Activated effector memory CD4-positive, alpha-beta T cell treated with Interleukin-2 at 50 U/mL for 16 hours (primary cell): ENCODE measurements around the gene WBP2.
"Not testable (repeated sequence)": the region's sequence is repeated elsewhere in the genome, so short reads cannot be mapped to it uniquely, and the experiment has no call there.

ENCODE experiments used
- DNase-seq: peaks from one replicate; pipeline ENCODE4 v3.0.0-alpha.2; 2020

The WBP2 gene

DNA sequence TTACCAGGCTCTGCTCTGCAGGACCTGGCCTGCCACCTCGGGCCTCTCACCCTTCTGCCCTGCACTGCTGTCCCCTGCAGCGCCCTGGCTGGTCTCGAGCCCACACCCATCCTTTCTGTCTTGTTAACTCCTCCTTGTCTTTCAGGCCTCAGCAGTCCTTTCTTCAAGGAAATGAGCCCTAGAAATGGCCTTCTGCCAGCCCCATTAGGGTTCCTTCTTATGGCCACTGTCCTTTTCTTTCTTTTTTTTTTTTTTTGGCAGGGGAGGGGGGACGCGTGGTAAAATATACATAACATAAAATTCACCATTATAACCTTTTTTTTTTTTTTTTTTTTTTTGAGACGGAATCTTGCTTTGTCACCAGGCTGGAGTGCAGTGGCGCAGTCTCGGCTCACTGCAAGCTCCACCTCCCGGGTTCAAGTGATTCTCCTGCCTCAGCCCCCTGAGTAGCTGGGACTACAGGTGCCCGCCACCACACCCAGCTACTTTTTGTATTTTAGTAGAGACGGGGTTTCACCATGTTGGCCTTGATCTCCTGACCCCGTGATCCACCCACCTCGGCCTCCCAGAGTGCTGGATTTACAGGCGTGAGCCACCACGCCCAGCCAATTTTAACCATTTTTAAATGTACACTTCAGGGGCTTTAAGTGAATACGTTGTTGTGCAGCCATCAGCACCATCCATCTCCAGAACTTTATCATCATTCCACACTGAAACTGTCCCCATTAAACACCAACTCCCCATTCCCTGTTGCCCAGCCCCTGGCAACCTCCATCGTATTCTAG, 10.5 kb upstream of the WBP2 start:
- DNase-seq: not testable (repeated sequence)

DNA sequence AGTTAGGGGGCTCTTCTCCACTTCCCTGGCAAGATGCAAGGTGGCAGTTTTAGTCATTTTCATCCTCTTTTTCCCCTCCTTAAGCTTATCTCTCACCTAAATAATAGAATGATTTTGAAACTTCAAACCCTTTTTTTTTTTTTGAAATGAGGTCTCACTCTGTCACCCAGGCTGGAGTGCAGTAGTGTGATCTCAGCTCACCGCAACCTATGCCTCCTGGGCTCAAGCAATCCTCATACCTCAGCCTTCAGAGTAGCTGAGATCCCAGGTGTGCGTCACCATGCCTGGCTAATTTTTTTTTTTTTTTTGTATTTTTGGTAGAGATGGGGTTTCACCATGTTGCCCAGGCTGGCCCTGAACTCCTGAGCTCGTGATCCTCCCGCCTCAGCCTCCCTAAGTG, 9.8 kb upstream of the WBP2 start:
- DNase-seq: not testable (repeated sequence)

DNA sequence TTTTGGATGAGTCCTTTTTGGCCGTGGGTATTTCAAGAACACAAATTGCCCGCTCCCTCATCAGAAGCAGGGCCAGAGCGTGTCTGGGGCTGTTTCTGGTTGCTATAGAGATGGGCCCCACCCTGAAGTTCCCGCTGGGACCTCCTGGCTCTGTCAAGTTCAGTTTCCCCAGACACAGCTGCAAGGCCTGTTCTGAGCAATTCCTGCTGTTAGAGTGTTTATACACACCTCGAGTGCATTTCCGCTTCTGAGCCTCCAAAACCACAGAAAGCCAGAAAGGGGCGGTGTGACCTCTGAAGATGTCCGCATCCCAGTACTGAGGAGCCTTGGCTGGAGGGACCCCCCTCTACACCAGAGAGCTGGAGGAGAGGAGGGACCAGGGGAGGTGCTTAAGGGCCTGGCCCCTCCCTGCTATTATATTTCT, 9.3 kb upstream of the WBP2 start:
- DNase-seq: peak; percentile 30

DNA sequence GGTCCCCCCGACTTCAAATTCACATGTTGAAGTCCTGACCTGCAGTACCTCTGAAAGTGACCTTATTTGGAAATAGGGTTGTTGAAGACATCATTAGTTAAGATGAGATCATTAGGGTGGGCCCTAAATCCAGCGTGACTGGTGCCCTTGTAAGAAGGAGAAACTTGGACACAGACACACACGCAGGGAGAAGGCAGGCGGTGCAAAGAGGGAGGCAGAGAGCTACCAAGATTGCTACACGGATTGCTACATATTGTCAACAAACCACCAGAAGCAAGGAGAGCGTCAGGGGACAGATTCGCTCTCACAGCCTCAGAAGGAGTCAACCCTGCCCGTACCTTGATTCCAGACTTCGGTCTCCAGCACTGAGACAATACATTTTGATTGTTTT, 6.8 kb upstream of the WBP2 start:
- DNase-seq: no peak

DNA sequence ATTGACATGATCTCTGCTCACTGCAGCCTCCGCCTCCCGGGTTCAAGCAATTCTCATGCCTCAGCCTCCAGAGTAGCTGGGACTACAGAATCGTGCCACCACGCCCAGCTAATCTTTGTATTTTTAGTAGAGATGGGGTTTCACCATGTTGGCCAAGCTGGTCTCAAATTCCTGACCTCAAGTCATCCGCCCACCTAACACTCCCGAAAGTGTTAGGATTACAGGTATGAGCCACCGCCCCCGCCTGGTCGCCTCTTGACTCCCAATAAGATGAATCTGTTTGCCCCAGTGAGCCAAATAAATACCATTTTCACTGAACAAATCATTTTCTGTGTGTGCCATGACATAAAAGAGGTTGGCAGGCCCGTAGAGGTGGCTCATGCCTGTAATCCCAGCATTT, 4.2 kb upstream of the WBP2 start:
- DNase-seq: not testable (repeated sequence)

DNA sequence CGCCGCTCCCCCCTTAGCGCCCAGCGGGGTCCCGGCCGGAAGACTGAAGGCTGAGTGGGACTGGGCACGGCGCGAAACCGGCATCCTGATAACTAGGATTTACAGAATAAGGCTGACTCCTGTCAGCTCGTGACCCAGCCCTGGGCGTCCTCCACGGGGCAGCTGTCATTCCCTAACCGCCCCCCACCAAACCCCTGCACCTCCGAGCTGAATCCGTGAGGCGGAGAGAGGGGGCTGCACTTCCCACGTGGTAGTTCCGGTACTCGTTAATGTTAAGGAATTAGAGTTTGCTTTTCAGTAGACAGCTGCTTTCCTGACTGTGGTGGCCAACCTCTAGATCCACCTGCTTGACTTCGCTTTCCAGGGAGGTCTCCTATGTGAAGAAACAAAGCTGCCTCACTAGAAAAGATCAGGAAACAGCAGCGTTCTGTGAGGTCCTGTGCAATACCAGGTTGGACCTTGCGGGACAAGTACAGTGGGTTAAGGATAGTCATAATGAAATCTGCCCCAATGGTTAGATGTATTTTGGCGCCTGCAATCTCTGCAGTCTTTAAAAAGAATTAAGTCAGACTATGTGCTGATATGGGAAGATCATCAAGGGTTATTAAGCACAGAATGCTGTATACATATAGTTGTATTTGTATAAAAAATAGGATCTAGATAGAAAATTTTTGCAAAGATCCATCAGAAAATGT, 1.1 kb upstream of the WBP2 start:
- no peak for DNase-seq

DNA sequence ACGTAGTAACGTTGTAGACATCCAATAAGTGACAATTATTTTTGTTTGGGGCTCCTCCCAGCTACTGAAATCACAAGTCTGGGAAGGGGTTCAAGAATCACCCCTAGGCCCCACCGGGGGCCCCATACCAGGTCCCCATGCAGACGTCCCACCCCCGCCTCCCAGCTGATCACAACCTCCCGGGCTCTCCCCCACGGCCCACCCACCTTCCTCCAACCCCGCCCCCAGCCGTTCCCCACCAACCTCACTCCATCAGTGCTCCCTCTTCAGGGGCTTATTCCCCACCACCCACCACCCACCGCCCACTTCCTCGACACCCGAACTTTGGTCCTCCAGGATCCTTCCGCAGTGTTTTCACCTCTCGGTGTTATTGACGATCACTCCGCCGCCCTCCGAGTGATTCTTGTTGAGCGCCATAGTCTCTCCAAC, 240 bp downstream of the WBP2 start:
- DNase-seq: no peak

DNA sequence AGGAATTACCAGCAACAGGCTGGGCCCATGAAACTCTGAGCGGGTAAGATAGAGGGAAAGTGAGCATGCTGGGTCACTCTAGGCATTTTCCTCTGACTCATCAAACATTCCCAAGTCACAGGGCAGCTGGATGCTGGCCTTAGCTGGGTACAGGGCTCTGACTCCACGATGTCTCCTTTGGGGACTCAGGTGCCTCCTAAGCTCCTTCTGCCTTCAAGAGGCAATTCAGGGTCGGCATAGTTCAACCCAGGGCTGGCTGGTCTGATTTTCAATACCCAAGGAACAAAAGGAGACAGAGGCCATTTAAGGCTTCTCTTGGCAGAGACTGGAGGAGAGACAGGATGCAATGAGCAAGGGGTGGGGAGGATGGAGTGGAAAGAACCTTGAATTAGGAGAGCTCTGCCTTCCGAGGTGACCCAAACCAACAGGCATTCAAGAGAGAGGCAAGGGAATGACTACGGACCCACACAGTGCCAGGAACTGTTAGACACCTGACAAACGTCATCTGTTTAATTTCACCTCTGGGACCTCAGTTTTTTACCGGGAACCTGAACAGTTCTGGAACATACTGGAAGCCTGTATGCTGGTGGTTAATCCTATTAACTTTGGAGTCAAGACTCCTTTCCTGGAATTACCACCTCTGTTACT, 910 bp downstream of the WBP2 start:
- DNase-seq: no peak

DNA sequence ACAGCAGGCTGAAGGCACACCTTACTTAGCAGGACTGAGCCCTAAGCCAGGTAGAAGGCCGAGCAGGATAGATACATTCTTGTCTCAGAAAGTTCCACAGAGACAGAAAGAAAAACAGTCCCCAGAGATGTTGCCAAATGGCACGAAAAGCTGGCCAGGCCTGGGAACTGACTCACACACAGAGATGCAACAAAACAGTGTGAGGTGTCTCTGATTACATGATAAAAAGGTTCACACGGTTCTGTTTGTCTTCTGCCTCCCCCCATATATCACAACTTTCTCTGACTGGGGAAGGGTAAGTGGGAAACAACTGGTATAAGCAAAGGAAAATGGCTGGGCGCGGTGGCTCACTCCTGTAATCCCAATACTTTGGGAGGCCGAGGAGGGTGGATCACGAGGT, 1.7 kb downstream of the WBP2 start:
- no peak for DNase-seq

DNA sequence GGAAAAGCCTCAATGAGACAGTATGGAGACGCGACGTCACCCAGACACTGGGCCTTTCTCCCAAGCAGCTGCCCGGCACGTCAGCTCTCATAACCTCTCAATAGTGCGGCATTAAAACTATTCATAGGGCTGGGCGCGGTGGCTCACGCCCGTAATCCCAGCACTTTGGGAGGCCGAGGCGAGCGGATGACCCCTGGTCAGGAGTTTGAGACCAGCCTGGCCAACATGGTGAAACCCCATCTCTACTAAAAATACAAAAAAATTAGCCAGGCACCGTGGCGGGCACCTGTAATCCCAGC, 3.5 kb downstream of the WBP2 start:
- not testable (repeated sequence) for DNase-seq

DNA sequence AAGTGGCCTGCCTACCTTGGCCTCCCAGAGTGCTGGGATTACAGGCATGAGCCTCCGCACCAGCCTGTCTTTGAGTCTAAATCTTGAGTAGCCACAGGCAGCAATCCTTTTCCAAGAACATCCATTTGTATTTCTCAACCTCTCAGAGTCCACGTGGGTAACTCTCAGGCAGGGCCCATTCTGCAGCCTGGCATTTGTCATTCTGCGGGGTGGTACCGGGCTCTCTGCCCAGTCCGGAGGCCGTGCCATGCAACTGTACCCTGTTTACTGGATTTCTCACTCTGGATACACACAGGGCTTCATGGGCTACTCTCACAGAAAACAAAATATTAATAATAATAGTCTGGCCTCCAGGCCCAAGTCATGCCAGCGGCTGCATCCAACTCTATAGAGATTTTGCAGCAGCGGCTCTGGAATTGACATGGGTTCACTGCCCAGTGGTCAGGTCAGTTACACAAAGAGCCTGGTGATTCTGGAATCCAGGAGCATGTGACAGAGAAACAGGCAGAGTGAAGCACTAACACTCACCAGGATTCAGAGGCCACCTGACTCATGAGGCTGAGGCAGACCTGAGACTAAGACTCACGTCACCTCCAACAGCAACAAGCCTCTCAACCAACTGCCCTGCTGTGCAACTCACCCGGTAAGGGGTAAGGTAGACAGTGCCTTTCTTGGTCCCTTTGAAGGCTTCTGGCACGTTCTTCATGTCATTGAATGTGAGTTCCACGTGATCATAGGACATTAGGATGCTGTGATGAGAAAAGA, 4.0 kb downstream of the WBP2 start:
- DNase-seq: no peak

DNA sequence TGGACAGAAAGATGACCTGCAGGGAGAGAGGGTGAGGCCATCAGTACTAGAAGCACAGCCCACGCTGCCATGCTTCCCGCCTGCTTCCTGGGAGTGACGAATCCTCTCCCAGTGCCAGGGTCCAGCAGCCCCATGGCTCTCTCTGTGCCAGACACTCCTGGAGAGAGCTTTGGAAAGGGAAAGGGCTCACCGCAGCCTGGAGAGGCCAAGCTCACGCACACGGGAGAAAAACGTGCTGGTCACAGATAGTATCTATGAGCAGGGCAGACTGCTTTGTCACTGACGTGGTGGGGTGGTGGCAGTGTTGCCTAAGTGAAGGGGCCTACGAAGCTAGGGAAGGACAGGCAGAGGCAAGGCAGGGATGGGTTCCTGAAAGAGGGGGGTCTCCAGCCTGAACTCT, 5.4 kb downstream of the WBP2 start:
- no peak for DNase-seq

DNA sequence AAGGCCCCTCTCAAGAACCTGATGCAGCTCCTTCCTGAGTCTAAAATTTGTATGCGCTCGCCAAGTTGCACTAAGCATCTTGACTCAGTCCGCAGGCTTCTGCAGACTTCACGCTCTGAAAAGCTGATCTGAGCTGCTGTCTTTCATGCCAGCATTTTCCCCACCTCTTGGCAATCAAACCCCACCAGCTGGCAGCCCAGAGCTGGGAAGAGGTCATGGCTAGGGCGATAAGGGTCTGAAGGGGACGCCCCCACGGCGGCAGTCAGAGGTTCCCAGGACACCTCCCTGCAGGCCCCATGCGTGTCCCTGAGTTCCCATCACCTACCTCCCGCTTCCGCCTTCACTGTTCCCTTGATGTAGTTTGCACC, 5.9 kb downstream of the WBP2 start:
- DNase-seq: no peak

DNA sequence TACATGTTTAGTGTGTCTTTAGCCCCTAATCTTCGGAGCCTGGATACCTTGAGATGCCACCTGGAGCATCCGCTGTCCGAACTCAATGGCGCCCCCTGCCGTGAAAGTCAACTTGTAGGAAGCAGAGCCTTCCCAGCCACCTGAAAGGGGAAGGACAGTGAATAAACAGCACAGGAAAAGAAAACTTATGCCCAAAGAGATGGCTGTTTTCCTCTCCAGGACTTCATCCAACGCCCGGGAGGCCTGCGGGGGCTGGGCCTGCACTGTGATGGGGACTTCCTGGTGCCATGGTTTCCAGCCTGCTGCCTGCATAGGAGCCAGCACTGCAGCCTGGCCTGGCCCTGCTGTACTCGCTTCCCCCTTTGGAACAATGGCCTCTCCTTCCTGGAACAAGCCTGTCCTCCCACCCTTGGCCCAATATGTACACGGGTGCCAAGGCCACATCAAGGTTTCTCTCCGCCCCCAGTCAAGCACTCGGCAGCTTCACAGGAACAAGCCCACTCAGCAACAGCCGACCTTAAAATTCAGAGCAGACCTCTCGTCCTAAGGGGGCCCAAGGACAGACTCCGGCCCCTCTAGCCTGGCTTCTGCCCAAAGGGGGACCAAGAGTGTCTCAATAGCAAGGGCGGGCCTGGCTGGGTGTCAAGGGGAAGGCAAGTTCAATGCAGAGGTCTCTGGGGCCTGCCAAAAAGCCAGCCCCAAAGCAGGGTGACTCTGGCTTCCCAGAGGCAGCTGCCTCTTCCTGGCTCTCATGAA, 6.4 kb downstream of the WBP2 start:
- peak; percentile 68 for DNase-seq

DNA sequence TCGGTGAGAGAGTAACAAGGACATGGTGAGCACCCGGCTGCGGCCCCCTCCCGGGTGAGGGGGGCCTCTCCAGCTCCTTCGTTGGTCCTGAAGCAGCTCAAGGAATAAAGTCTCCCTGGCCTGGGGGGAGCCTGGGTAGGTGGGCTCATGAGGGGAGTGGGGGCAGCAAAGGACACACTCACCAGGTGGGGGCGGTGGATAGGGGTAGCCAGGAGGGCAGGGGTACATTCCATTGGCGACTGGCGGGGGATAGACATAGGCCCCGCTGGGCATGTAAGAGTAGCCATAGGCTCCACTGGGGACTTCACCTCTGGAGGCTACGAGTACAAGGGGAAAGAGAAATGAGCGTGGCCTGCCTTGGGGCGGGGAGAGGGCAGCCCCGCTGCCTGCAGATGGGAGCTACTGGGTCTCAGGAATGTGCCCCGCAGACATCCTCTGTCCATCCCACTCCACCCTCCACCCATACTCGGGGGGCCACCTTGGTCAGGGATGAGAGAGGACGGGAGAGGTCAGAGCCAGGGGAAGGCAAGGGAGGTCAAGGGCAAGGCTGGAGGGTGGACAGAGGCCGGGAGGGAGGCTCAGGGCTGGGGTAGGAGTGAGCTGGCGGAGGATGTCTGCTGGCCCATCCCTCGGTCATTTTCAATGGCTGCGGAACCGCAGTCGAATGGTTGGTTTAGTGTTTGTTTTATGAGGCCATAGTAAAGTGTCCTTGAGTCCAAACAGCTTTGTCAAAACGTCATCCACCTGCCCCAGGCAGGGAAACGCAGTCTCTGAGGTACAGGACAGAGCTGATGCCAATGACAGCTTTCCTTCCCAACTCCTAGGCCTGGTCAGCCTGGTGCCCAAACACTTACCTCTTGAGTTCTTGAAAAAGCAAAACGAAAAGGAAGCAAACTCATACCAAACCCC, 7.3 kb downstream of the WBP2 start:
- no peak for DNase-seq

DNA sequence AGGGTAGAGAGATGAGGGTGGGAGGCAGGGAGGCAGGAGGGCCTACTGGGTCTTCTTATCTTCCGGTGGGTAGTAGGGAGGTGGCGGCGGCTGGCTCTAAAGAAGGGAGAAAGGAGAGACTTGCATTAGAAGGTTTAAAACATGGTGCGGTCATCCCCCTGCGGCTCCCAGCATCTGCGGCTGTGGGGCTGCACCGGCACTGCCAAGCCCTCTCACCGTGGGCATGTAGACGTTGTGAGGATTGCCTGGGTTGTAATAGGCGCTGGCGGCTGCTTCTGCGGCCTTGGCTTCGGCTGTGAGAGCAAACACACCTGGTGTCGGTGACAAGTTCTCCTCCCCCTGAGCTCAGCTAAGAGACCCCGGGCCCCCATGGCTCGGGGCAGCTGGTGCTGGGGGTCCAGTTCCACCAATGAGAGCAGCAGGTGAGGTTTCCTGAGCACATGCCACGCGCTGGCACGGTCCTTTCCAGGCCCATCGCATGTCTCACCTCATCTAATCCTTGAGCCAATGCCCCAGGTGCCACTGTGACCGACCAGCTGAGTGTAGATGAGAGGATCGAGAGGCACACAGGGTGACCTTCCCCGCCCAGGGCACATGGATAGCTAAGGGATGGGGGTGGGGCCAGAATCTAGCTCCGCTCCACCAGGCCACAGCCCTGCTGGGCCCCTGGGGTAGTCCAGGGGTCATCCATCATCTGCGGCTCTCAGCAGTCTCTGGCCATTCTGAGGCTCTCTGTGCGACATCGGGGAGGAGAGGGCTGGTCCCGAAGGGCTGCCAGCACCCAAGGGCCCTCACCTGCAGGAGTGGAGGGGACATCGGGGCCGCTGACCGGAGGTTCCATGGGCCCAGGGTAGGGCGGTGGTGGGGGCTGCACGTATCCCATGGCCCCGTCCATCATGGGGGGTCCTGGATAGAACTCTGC, 8.2 kb downstream of the WBP2 start:
- DNase-seq: no peak

DNA sequence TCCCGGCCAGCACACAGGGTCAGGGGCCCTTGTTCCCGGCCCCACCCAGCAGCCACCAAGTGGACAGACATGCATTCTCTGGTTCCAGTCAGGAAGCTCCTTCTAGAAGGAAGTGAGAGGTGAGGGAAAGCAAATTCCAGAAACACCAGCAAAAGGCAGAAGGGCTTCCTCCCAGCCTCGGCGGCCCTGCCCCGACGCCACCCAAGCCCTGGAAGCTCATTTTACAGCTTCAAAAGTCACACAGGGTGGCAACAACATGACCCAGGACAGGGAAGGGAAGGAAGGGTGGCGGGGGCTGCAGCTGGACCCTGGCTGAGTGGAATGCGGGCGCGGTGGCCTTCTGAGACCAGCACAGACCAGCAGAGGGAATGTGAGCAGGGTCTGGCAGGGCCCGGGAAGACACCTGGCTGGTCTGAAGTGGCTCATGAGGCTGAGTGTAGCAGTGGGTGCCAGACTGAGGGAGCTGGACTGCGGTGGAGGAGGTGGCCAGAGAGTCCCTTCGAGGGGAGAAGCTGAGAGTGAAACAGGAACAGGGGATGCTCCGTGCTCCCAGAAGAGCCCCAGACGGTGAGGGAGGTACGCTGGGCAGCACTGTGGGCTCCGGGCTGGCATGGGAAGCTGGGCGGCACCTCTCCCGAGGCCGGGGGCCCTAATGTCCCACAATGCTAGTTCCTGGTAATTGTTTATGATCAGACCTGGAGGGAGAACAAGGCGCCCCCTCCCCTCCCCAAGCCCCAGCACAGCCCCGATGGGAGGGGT, 9.0 kb downstream of the WBP2 start:
- no peak for DNase-seq

DNA sequence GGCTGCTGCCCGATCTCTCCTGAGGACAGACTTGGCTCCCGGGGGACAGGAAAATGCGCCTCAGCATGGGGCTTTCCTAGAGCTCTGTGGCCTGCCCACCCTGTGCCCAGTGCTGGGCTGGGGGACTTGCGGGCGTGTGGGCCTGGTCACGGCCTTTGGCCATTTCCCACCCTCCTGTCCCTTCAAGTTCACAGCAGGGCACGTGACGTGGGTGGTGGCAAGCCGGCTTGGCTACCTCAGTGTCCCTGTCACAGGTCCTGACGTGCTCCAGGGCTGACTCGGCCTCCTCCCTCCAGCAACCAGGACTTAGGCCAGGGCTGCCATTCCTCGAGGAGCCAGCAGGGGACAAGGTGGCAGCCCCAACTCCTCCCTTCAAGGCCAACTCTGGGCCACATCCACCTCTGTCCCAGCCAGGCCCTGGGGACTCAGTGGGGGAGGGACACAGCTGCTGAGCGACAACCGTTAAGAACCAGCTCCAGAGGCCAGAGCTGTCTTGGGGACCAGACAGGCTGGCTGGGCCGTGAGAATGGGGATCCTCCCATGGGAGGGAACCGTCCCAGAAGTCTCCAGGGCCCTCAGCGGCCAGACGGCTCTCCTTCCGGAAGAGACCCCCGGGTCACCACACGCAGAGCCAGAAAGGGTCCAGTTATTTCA, 9.9 kb downstream of the WBP2 start:
- peak; percentile 35 for DNase-seq

DNA sequence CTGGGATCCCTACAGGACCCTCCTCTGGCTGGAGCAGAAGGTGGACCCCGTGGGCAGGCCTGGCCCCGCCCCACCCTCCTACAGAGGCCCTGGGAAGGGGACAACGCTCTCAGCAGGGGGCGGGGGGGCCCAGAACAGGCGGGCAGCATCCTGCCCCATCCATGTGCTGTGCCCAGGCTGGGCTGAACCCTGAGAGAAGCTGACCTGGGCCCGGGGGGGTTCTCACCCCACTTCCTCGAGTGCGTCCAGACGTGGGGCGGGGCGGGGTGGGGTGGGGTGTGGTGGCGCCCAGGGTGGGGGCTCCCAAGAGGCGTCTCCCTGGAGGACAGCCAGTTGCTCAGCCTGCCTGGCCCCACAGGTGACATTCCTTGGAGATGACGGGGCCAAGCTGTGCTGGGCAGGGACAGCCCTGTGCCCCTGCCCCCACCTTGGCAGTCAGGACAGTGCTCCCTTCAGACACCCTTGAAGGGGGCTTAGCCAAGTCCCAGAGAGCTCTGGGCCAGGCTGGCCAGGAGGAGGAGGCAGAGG, 10.5 kb downstream of the WBP2 start:
- DNase-seq: no peak
